Heart left ventricle (tissue), 16 donors: Measurements from ENCODE around the gene CCDC187. TPM values are rescaled to one million over a fixed set of nuclear protein-coding genes. Genes with fewer than 3 reads are reported as not detected.

ENCODE experiments used
- ATAC-seq, 4 donors: fragments of 200-7000 bp; cut with Tn5 transposase; one replicate each; pipeline ENCODE4 v1.9.1; 2020 to 2022; ENCODE audit warnings: moderate library complexity in 4 of 4, mild to moderate bottlenecking in 3 of 4, moderate number of reproducible peaks in 1 of 4
- DNase-seq, 5 donors: peaks; one replicate each; pipeline ENCODE4 v3.0.0-alpha.2; 2020
- H3K27ac ChIP-seq, 12 donors: fragments of 200-600 bp; sonication (generic) in 4 of 12; one replicate each; pipeline versions ENCODE4 v1.5.0 to v1.8.0; 2016 to 2022; ENCODE audit warnings: mild to moderate bottlenecking in 2 of 12
- H3K27me3 ChIP-seq, 9 donors: fragments of 200-600 bp; sonication (generic) in 2 of 9; one replicate each; pipeline versions ENCODE4 v1.5.1 to v1.8.0; 2016 to 2022; ENCODE audit warnings: mild to moderate bottlenecking in 3 of 9
- H3K36me3 ChIP-seq, 9 donors: fragments of 200-600 bp; sonication (generic) in 2 of 9; one replicate each; pipeline versions ENCODE4 v1.5.0 to v1.8.0; 2018 to 2022; ENCODE audit warnings: mild to moderate bottlenecking in 2 of 9
- H3K4me1 ChIP-seq, 12 donors: fragments of 200-600 bp; sonication (generic) in 4 of 12; one replicate each; pipeline versions ENCODE4 v1.5.0 to v1.8.0; 2016 to 2022; ENCODE audit warnings: mild to moderate bottlenecking in 3 of 12
- H3K4me3 ChIP-seq, 12 donors: fragments of 200-600 bp; sonication (generic) in 4 of 12; one replicate each; pipeline versions ENCODE4 v1.5.0 to v1.8.0; 2017 to 2022; ENCODE audit warnings: mild to moderate bottlenecking in 9 of 12, moderate library complexity in 4 of 12
- H3K9me3 ChIP-seq, 12 donors: fragments of 200-600 bp; sonication (generic) in 4 of 12; one replicate each; pipeline versions ENCODE4 v1.5.0 to v1.8.0; 2016 to 2022; ENCODE audit warnings: mild to moderate bottlenecking in 1 of 12
- POLR2A ChIP-seq, 2 donors: fragments of 450-650 bp; IDR thresholded peaks; one replicate each; pipeline ENCODE4 v1.6.1; 2017; ENCODE audit warnings: antibody characterized with exemption in 2 of 2, mild to moderate bottlenecking in 2 of 2, moderate library complexity in 2 of 2
- WGBS, 4 donors: extraction: QIAGEN DNeasy Blood & Tissue Kit in 2 of 4; methylation state at CpG; one replicate each; pipeline versions ENCODE4 v1.1.5 to v1.1.7; 2013 to 2018; 5-methylcytosine and 5-hydroxymethylcytosine counted together
- intact Hi-C, 10 donors: fragments of 100-400 bp; cut with DNase I; formaldehyde crosslinking; loops; one replicate each; pipeline versions ENCODE4 v1.11.1 to v1.14.2; 2022
- polyA plus RNA-seq, 2 donors: library from polyadenylated mRNA; stranded (reverse); fragments of 200-250 nt; gene quantifications; one replicate each; pipeline ENCODE4 v1.2.3, GENCODE V29; 2013
- total RNA-seq, 9 donors: library from RNA; depleted of rRNA in 2 of 9; stranded (reverse); fragments of >200 nt in 2 of 9; fragmentation: NEBNext Ultra II Directional in 3 of 9; extraction: Animal tissue kit (Norgen Biotek cat#: 25700) in 3 of 9; gene quantifications; one replicate each; pipeline versions ENCODE4 v1.1.0 to v1.2.4, GENCODE V29; 2016 to 2023
- TF ChIP-seq, protein P1 (sequence below), 12 donors: fragments of 200-600 bp; sonication (generic) in 4 of 12; IDR thresholded peaks; one replicate each; pipeline versions ENCODE4 v1.5.0 to v1.8.0; 2018 to 2022; ENCODE audit warnings: antibody characterized with exemption in 12 of 12, mild to moderate bottlenecking in 5 of 12
- donor health status: ischemic (EF 13 %, LVEDD 7.1; RV severe dilation, severe dysfunction).
- donor health status: healthy with polysubstance abuse.
- donor health status: DM: no; HTN: yes; CAD: no.
- donor health status: DM: no; HTN: no; CAD: no.
- donor health status: ischemic (EF 25% LVEDD 6.9; RV normal size, moderate dysfunction).
- donor health status: ischemic (EF 25% LVEDD 5.7; RV mildly dilated, moderate dysfunction).
- donor health status: healthy.
- donor health status: DM: yes; HTN: yes; CAD: no.
- donor health status: ischemic (EF 35%, LVEDD 5.7; RV mildly dilated, moderate dysfunction).
- donor health status: nonischemic (EF 11% LVEDD 7.7; RV severe dilation, severe dysfunction).
- donor health status: DM: yes; HTN: yes; CAD: no.
- donor health status: PGD.
- donor health status: ischemic (EF 29% LVEDD 5.4; RV normal size, mild dysfunction).
- donor health status: nonischemic (EF 23%, LVEDD 6.1; RV moderate dilation, normal function).

CCDC187 gene
- total and polyA plus RNA-seq, 11 donors = 0.04 TPM; not detected in 10

DNA sequence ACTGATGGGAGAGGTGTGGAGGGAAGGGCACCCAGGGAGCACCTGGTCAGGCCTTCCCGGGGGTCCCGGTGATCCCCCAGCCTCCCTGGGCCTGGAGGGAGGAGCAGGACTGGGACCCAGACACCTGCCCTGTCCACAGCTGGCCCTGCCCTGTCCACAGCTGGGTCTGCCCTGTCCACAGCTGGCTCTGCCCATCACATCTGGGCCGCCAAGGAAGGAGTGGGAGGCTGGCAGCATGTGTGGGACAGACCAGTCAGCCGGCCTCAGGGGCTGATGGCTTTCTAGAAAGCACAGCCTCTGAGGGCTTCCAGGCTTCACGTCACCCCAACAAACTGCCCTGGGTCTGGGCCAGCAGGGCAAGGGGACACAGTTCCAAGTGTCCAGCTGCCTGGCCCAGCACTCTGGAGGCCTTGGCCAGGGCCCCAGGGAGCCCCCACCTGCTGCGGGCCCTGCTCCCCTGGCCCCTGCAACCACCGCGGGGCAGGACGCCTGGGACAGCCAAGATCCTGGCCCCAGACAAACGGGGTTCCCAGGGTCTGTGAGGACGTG lies 47.4 kb upstream of the CCDC187 start:
- TF ChIP-seq POLR2A (IDR thresholded peaks at IDR 0.05) = no peak
- TF ChIP-seq, protein P1, sequence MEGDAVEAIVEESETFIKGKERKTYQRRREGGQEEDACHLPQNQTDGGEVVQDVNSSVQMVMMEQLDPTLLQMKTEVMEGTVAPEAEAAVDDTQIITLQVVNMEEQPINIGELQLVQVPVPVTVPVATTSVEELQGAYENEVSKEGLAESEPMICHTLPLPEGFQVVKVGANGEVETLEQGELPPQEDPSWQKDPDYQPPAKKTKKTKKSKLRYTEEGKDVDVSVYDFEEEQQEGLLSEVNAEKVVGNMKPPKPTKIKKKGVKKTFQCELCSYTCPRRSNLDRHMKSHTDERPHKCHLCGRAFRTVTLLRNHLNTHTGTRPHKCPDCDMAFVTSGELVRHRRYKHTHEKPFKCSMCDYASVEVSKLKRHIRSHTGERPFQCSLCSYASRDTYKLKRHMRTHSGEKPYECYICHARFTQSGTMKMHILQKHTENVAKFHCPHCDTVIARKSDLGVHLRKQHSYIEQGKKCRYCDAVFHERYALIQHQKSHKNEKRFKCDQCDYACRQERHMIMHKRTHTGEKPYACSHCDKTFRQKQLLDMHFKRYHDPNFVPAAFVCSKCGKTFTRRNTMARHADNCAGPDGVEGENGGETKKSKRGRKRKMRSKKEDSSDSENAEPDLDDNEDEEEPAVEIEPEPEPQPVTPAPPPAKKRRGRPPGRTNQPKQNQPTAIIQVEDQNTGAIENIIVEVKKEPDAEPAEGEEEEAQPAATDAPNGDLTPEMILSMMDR (IDR thresholded peaks at IDR 0.05) = no peak
- DNase-seq = no peak
- intact Hi-C loops = no loop called here
- Histone ChIP-seq H3K9me3 (no peaks in the 10 kb centered on the region), H3K36me3 (peaks cover 0 to 13% (median 4%) of the 10 kb centered on the region in 9 donors), H3K4me1 (peaks cover 0 to 39% (median 17%) of the 10 kb centered on the region in 12 donors), H3K27me3 (no peaks in the 10 kb centered on the region), H3K4me3 (peak overlapping the region in 1 of 12 donors; percentile 30), H3K27ac (no peak overlapping the region)
- ATAC-seq = no peak
- WGBS, 4 donors = 71 to 87% (median 82%) methylated on average over 2 to 11 of the region's 11 CpGs

DNA sequence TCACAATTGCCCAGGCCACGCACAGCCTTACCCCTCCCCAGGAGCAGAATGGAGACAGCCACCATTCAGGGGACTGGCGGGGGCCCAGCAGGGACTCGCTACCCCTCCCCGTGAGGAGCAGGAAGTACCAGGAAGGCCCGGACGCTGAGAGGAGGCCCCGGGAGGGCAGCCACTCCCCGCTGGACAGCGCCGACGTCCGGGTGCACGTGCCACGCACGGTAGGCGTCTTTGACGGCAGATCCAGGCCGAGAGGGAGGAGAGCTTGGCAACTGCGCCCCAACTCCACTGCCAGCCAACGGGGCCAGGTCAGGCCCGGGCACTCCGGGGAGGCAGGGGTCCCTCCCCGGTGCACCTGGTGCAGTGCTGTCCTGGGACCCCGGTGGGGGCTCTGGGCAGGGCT lies 45.7 kb upstream of the CCDC187 start:
- Histone ChIP-seq H3K4me3 (no peak overlapping the region), H3K9me3 (no peaks in the 10 kb centered on the region), H3K36me3 (peaks cover 0 to 11% (median 0%) of the 10 kb centered on the region in 9 donors), H3K27me3 (no peaks in the 10 kb centered on the region), H3K4me1 (peaks cover 0 to 42% (median 25%) of the 10 kb centered on the region in 12 donors), H3K27ac (no peak overlapping the region)
- TF ChIP-seq POLR2A (IDR thresholded peaks at IDR 0.05) = no peak
- TF ChIP-seq, protein P1 (IDR thresholded peaks at IDR 0.05) = no peak
- ATAC-seq (no peak), DNase-seq (no peak)
- intact Hi-C loops = no loop called here
- WGBS, 4 donors = 82 to 91% (median 88%) methylated on average over 22 to 24 of the region's 24 CpGs

DNA sequence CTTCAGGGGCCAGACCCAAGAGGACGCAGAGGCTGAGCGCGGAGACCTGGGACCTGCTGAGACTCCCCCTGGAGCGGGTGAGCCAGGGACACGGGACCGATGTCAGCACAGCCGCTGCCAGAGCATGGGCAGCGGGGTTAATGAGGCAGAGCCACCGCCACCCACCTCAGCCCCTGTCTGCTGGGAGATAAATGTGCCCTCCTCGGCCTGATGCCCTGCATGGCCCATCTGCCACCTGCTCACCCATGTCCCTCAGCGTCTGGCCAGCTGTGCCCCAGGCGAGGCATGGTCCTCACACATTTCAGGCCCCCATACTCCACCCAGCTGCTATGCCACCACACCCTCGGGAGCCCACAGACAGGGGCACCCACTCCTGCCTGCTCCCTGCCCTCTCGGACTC lies 44.8 kb upstream of the CCDC187 start:
- Histone ChIP-seq H3K27me3 (no peaks in the 10 kb centered on the region), H3K4me3 (no peak overlapping the region), H3K27ac (no peak overlapping the region), H3K9me3 (no peaks in the 10 kb centered on the region), H3K4me1 (peaks cover 0 to 40% (median 22%) of the 10 kb centered on the region in 12 donors), H3K36me3 (peaks cover 0 to 11% (median 0%) of the 10 kb centered on the region in 9 donors)
- intact Hi-C loops = no loop called here
- ATAC-seq = no peak
- DNase-seq = no peak
- 90 to 95% (median 92%) methylated on average over 11 to 14 of the region's 14 CpGs for WGBS, 4 donors
- TF ChIP-seq POLR2A (IDR thresholded peaks at IDR 0.05) = no peak
- TF ChIP-seq, protein P1 (IDR thresholded peaks at IDR 0.05) = no peak

DNA sequence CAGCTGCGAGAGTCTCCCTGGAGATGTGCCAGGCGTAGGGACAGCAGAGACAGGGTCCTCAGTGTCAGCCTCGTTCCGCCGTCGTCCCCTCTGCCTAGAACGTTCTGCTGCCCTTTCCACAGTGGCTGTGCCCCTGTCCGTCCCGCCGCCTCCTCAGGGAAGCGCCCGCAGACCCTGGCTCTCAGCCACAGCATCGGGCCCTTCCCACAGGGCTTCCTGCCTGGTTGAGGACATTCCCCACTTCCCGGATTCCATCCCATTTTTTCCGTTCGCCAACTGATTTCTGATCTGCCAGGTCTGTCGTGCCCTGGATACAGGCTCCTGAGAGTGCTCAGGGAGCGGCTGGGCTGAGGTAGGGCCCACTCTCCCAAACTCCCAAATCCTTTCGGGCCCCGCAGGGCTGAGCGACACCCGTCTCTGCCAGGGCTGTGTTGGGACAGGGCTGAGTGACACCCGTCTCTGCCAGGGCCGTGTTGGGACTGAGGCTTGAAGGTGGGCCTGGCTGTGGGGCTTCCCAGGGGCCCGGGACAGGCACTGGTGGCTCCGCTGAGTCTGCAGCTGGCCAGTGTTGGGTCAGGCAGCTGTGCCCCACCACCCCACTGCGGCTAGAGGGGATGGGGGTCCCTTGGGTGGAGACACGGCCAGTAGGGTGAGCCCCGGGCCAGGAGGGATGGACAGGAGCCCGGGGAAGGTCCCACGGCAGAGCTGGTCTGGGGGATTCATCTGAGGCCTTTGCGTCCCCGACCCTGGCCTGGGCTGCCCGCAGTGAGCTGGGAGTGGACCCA lies 43.8 kb upstream of the CCDC187 start:
- H3K4me1 ChIP-seq = peaks cover 0 to 42% (median 31%) of the 10 kb centered on the region in 12 donors
- no peak for ATAC-seq

More for the DNA sequence above, 43.8 kb upstream of the CCDC187 start:
- H3K27ac ChIP-seq = no peak overlapping the region
- no peaks in the 10 kb centered on the region for H3K9me3 ChIP-seq
- DNase-seq = no peak
- no peak overlapping the region for H3K4me3 ChIP-seq
- 66 to 76% (median 73%) methylated on average over 25 to 34 of the region's 34 CpGs for whole genome bisulfite sequencing, 4 donors
- intact Hi-C loops = no loop called here
- TF ChIP-seq POLR2A (IDR thresholded peaks at IDR 0.05) = no peak
- TF ChIP-seq, protein P1 (IDR thresholded peaks at IDR 0.05) = no peak
- H3K36me3 ChIP-seq = peaks cover 0 to 11% (median 0%) of the 10 kb centered on the region in 9 donors
- H3K27me3 ChIP-seq = no peaks in the 10 kb centered on the region
